H1 (cell line): Measurements from ENCODE around the gene MRPL52. TPM values are rescaled to one million over a fixed set of nuclear protein-coding genes. Genes with fewer than 3 reads are reported as not detected.

Source experiments
- CREB1 ChIP-seq: IDR thresholded peaks from 2 replicates; pipeline ENCODE4 v1.6.1; 2012; ENCODE audit warnings: inconsistent platforms
- CTCF ChIP-seq, 3 experiments: IDR thresholded peaks; 1 replicate in 2 of 3; 2 replicates in 1 of 3; pipeline versions ENCODE4 v1.5.1 to v1.6.1; 2011; ENCODE audit warnings: low read length in 3 of 3, mild to moderate bottlenecking in 3 of 3, inconsistent platforms in 2 of 3, low read depth in 1 of 3, moderate library complexity in 1 of 3; ENCODE audit not compliant: insufficient read depth in 1 of 3; ENCODE audit errors: control extremely low read depth in 1 of 3
- polyA plus RNA-seq, 7 experiments: library from polyadenylated mRNA; depleted of rRNA in 3 of 7; stranded (reverse) in 5 of 7; unstranded in 2 of 7; fragments of >200 nt in 5 of 7; fragments of 200-250 nt in 2 of 7; gene quantifications; 1 replicate in 5 of 7; 2 replicates in 1 of 7; 4 replicates in 1 of 7; pipeline versions ENCODE4 v1.2.1 to v1.2.3, GENCODE V29; 2011 to 2013; ENCODE audit warnings: missing spikeins in 2 of 7, mixed read lengths in 2 of 7
- total RNA-seq: library from RNA; stranded (reverse); fragmentation: NEBNext Ultra II Directional; extraction: Animal tissue kit (Norgen Biotek cat#: 25700); gene quantifications from 2 replicates; pipeline ENCODE4 v1.2.1, GENCODE V29; 2021

The MRPL52 gene
- total and polyA plus RNA-seq, 2 of the 8 experiments (the other 6 are each of a cell fraction or from before 2014, with no cell fraction given) = 70.5 to 176 TPM

DNA sequence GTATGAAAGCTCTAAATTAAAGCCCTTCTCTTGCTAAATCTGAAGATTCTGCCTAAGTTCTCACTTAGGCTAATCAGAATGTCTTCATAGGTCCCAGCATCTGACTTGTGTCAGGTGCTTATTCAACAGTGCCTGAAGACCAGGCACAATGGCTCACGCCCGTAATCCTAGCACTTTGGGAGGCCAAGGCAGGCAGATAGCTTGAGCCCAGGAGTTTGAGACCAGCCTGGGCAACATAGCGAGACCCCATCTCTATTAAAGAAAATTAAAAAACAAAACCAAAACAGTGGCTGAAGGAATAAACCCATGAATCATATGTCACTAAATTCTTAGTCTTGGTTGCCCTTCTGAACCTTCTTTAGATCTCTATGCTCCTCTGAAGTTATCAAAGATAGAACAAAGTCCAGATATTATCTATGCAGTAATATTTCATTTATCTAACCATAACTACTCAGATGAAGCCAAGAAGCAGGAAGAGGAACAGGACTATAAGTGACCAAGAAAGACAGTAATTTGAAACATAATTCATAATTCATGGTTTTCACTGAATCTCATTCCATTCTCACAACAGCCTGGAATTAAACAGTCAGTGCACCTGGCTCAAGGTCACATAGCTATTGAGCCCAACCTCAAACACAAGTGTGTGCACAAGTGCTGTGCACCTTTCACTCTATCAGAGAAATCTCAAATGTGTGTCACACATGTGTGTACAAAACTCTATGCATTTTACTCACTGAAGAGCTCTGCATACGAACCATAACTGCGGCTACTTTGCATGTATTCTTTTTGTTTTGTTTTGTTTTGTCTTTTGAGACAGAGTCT is 21.1 kb upstream of the MRPL52 start (continued):
- TF ChIP-seq CTCF (IDR thresholded peaks at IDR 0.05; ENCODE audit: control extremely low read depth in 1 of 3, insufficient read depth in 1 of 3, low read depth in 1 of 3, low read length in 3 of 3) = no peak
- no peak for TF ChIP-seq CREB1
